HEK293 (cell line): ENCODE data around the gene PIP5K1C.

Experiments used
- ATF2 ChIP-seq: fragments of 450-650 bp; formaldehyde crosslinking; IDR thresholded peaks from 2 replicates; pipeline ENCODE4 v1.5.1; 2016; ENCODE audit warnings: missing biosample characterization, missing genetic modification characterization, low read depth
- HOXA7 ChIP-seq: sonication (generic); formaldehyde crosslinking; IDR thresholded peaks from 2 replicates; pipeline ENCODE4 v1.8.1; 2022; ENCODE audit warnings: missing genetic modification reagents, borderline replicate concordance
- TRIM28 ChIP-seq: IDR thresholded peaks from 2 replicates; pipeline ENCODE4 v1.6.1; 2011; ENCODE audit warnings: low read length, control low read depth, borderline replicate concordance
- ZBTB1 ChIP-seq: fragments of 450-650 bp; formaldehyde crosslinking; IDR thresholded peaks from 2 replicates; pipeline ENCODE4 v1.5.1; 2016; ENCODE audit warnings: missing biosample characterization, missing genetic modification characterization
- ZNF133 ChIP-seq: fragments of 450-650 bp; formaldehyde crosslinking; IDR thresholded peaks from 2 replicates; pipeline ENCODE4 v1.5.1; 2016; ENCODE audit warnings: missing biosample characterization, missing genetic modification characterization
- ZNF138 ChIP-seq: fragments of 450-650 bp; formaldehyde crosslinking; IDR thresholded peaks from 2 replicates; pipeline ENCODE4 v1.5.1; 2016; ENCODE audit warnings: missing biosample characterization, missing genetic modification characterization, borderline replicate concordance
- ZNF433 ChIP-seq: fragments of 450-650 bp; formaldehyde crosslinking; IDR thresholded peaks from 2 replicates; pipeline ENCODE4 v1.5.1; 2016; ENCODE audit warnings: missing biosample characterization, missing genetic modification characterization, low read depth
- ZNF707 ChIP-seq: fragments of 450-650 bp; formaldehyde crosslinking; IDR thresholded peaks from 2 replicates; pipeline ENCODE4 v1.5.1; 2016; ENCODE audit warnings: missing biosample characterization, missing genetic modification characterization
- TF ChIP-seq, protein P1 (sequence below): fragments of 450-650 bp; formaldehyde crosslinking; IDR thresholded peaks from 2 replicates; pipeline ENCODE4 v1.5.1; 2016; ENCODE audit warnings: missing biosample characterization, missing genetic modification characterization

GRCh38 chr19:3634496-3635045 lies 65.7 kb downstream of the PIP5K1C start:
- TF ChIP-seq TRIM28 = no peak
- TF ChIP-seq ZNF433 = no peak
- TF ChIP-seq, protein P1, sequence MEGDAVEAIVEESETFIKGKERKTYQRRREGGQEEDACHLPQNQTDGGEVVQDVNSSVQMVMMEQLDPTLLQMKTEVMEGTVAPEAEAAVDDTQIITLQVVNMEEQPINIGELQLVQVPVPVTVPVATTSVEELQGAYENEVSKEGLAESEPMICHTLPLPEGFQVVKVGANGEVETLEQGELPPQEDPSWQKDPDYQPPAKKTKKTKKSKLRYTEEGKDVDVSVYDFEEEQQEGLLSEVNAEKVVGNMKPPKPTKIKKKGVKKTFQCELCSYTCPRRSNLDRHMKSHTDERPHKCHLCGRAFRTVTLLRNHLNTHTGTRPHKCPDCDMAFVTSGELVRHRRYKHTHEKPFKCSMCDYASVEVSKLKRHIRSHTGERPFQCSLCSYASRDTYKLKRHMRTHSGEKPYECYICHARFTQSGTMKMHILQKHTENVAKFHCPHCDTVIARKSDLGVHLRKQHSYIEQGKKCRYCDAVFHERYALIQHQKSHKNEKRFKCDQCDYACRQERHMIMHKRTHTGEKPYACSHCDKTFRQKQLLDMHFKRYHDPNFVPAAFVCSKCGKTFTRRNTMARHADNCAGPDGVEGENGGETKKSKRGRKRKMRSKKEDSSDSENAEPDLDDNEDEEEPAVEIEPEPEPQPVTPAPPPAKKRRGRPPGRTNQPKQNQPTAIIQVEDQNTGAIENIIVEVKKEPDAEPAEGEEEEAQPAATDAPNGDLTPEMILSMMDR (tag by site-specific recombination) = no peak
- no peak for TF ChIP-seq ATF2 (tag by site-specific recombination)
- no peak for TF ChIP-seq ZNF133
- no peak for TF ChIP-seq ZNF707 (tag by site-specific recombination)
- TF ChIP-seq ZBTB1 (tag by site-specific recombination) = no peak
- no peak for TF ChIP-seq HOXA7 (CRISPR knock-in tag)
- no peak for TF ChIP-seq ZNF138 (tag by site-specific recombination)
